ENCODE results near the gene S1PR4. TPM values are rescaled to one million over a fixed set of nuclear protein-coding genes. Genes with fewer than 3 reads are reported as not detected.

Gene S1PR4, protein sequence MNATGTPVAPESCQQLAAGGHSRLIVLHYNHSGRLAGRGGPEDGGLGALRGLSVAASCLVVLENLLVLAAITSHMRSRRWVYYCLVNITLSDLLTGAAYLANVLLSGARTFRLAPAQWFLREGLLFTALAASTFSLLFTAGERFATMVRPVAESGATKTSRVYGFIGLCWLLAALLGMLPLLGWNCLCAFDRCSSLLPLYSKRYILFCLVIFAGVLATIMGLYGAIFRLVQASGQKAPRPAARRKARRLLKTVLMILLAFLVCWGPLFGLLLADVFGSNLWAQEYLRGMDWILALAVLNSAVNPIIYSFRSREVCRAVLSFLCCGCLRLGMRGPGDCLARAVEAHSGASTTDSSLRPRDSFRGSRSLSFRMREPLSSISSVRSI
- 0.11 and 0.39 TPM in 2 replicates for total RNA-seq

DNA sequence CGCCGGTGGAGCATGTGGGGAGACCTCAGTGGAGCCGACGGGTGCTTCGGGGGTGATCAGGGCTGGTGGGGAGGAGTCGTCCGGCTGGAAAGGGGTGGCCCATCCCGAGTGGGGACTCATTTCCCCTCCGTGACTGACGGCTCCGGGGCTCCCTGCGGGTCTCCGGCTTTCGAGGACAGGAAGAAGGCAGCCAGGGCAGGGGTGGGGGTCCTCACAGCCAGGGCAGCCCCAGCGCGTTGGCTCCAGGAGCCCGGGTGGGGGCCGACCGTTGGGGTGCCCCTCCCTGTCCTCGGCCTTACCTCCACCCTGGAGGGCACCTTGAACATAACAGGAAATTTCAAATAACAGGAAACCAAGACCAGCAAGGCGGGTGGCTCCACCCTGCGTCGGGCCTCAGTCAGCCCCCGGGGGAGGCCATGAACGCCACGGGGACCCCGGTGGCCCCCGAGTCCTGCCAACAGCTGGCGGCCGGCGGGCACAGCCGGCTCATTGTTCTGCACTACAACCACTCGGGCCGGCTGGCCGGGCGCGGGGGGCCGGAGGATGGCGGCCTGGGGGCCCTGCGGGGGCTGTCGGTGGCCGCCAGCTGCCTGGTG is at the start of gene S1PR4:
Gene S1PR4 (plus strand): TSS at position 393 of the 596 bp plus-strand sequence. CDS start 24 bp downstream, at position 417.

DNA sequence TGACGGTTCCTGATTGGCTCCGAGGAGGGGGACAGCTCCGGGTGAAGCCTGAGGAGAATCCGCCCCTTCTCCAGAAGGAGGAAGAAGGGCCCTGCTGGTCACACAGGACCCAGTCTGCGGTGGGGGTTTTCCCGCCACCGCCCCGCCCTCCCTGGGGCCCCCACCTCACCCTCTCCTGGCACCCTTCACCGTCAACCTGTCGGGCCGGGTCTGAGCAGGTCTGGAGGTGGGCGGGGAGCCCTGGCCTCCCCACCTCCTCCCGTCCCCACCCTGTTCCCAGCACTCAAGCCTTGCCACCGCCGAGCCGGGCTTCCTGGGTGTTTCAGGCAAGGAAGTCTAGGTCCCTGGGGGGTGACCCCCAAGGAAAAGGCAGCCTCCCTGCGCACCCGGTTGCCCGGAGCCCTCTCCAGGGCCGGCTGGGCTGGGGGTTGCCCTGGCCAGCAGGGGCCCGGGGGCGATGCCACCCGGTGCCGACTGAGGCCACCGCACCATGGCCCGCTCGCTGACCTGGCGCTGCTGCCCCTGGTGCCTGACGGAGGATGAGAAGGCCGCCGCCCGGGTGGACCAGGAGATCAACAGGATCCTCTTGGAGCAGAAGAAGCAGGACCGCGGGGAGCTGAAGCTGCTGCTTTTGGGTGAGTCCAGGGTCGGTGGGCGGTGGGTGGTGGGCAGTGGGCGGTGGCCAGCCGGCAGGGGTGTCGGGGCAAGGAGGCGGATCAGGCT is 42.4 kb upstream of the S1PR4 start, which contains the start of gene GNA15:
Gene GNA15 (plus strand): TSS at position 73 of the 723 bp plus-strand sequence. CDS start 418 bp downstream, at position 491.

DNA sequence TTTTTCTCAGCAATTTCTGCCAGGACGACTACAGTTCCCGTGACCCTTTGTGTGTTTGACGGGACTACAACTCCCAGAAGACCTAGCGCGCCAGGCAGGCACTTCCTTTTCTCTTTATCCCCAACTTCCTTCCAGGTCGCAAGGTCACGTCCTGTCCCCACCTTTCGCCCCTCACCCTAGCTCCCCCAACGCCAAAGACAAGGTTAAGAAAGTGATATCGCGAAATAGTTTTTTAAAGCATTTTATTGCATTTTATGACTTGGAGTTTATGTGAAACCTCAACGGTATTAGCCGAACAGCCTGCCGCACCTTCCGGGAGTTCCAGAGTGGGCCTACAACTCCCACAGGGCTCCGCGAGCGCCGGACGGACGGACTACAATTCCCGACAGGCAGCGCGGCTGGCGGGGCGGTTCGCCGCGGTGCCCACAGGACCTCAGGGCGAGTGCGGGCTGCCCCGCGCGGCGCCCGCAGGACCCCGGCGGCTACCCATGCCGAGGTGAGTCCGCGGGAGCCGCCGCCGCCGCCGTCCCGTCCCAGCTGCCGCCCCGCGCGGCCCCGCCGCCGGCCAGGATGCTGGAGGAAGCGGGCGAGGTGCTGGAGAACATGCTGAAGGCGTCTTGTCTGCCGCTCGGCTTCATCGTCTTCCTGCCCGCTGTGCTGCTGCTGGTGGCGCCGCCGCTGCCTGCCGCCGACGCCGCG is 7.0 kb downstream of the S1PR4 start, which contains the start of gene NCLN:
Gene NCLN (plus strand): TSS at position 470 of the 699 bp plus-strand sequence. CDS start 101 bp downstream, at position 571.

DNA sequence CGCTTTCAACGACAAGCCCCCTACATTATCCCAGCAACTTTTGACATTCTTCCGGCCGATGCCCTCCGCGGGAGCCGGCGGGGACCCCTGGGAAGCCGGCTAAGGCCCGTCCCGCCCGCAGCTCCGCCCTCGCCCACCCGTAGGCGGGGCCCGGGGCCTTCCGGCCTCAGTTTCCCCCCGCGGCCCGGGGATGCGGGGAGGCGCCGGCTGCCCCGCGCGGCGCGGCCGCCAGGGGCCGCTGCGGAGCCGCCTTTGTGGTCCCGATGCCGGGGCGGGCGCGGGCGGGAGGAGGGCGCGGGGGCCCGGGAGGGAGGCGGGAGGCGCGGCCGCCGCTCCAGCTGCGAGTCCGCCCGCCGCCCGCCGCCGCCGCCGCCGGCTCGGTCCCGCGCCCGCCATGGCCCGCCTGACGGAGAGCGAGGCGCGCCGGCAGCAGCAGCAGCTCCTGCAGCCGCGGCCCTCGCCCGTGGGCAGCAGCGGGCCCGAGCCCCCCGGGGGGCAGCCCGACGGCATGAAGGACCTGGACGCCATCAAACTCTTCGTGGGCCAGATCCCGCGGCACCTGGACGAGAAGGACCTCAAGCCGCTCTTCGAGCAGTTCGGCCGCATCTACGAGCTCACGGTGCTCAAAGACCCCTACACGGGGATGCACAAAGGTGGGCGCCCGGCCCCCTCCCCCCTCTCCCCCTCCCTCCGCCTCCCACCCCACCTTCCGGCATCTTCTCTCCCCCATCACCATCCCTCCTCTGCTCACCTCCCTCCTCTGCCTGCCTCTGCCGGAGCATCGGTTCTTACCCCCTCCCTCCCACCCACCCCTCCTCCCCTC is 46.0 kb downstream of the S1PR4 start, which contains the start of gene CELF5:
Gene CELF5 (plus strand): TSS at position 316 of the 823 bp plus-strand sequence. CDS start 79 bp downstream, at position 395.

Other genes with a start within 250 kb of the S1PR4 start
- gene ZNF77, start 233.8 kb upstream of the S1PR4 start, total RNA-seq: 1.6 and 3.5 TPM in 2 replicates
- not detected in 2 replicates for gene TLE6, start 201.2 kb upstream of the S1PR4 start, total RNA-seq
- gene TLE2, start 149.5 kb upstream of the S1PR4 start, total RNA-seq: 0.11 and 3.1 TPM in 2 replicates
- 126 and 178 TPM in 2 replicates for gene TLE5, start 116.3 kb upstream of the S1PR4 start, total RNA-seq
- 31.0 and 44.0 TPM in 2 replicates for gene GNA11, start 84.4 kb upstream of the S1PR4 start, total RNA-seq
- 30.6 and 88.0 TPM in 2 replicates for gene GNA15, start 42.7 kb upstream of the S1PR4 start, total RNA-seq
- gene NCLN, start 7.2 kb downstream of the S1PR4 start, total RNA-seq: 17.7 and 74.4 TPM in 2 replicates
- gene CELF5, start 45.9 kb downstream of the S1PR4 start, total RNA-seq: not detected in 2 replicates
- 15.8 and 16.9 TPM in 2 replicates for gene NFIC, start 187.8 kb downstream of the S1PR4 start, total RNA-seq